ENCODE results near the gene IDI1.
"Not testable (repeated sequence)": the region's sequence is repeated elsewhere in the genome, so short reads cannot be mapped to it uniquely, and the experiment has no call there.

The IDI1 gene

GRCh38 chr10:1063232-1063865 lies 14.4 kb upstream of the IDI1 start:
- DNase-seq = no peak

- DNase-seq = no peak
Observed at GRCh38 chr10:1061930-1062774, 13.2 kb upstream of the IDI1 start.

- DNase-seq = no peak
Observed at GRCh38 chr10:1059902-1060301, 11.0 kb upstream of the IDI1 start.

GRCh38 chr10:1058017-1058416 lies 9.1 kb upstream of the IDI1 start:
- no peak for DNase-seq

- DNase-seq = peak; percentile 44
Observed at GRCh38 chr10:1057106-1057657, 8.3 kb upstream of the IDI1 start.

- peak; percentile 81 for DNase-seq
Observed at GRCh38 chr10:1056326-1057105, 7.6 kb upstream of the IDI1 start, which contains the start of gene WDR37. Gene WDR37, plus strand, starts transcription at chr10:1056385. Its CDS starts 15,771 bp downstream, at chr10:1072156.

GRCh38 chr10:1054684-1055083 lies 5.8 kb upstream of the IDI1 start:
- DNase-seq = no peak

- DNase-seq = no peak
Observed at GRCh38 chr10:1050554-1050953, 1.6 kb upstream of the IDI1 start.

GRCh38 chr10:1050145-1050544 lies 1.2 kb upstream of the IDI1 start:
- peak; percentile 81 for DNase-seq

GRCh38 chr10:1049425-1049958 lies 573 bp upstream of the IDI1 start:
- DNase-seq = no peak

- DNase-seq = no peak
Observed at GRCh38 chr10:1048349-1048731, 579 bp downstream of the IDI1 start.

- peak; percentile 54 for DNase-seq
Observed at GRCh38 chr10:1047937-1048336, 982 bp downstream of the IDI1 start.

GRCh38 chr10:1045415-1045814 lies 3.5 kb downstream of the IDI1 start:
- DNase-seq = no peak

- DNase-seq = no peak
Observed at GRCh38 chr10:1044964-1045363, 4.0 kb downstream of the IDI1 start.

GRCh38 chr10:1044146-1044545 lies 4.8 kb downstream of the IDI1 start:
- DNase-seq = no peak

- peak; percentile 37 for DNase-seq
Observed at GRCh38 chr10:1043532-1043995, 5.4 kb downstream of the IDI1 start.

- DNase-seq = no peak
Observed at GRCh38 chr10:1041514-1041913, 7.4 kb downstream of the IDI1 start.

- no peak for DNase-seq
Observed at GRCh38 chr10:1040133-1040532, 8.8 kb downstream of the IDI1 start.

GRCh38 chr10:1038769-1039168 lies 10.2 kb downstream of the IDI1 start:
- DNase-seq = not testable (repeated sequence)

- DNase-seq = no peak
Observed at GRCh38 chr10:1037098-1037497, 11.8 kb downstream of the IDI1 start.

- DNase-seq = no peak
Observed at GRCh38 chr10:1036341-1036791, 12.6 kb downstream of the IDI1 start.

GRCh38 chr10:1035201-1035600 lies 13.7 kb downstream of the IDI1 start:
- no peak for DNase-seq

GRCh38 chr10:1034758-1035157 lies 14.2 kb downstream of the IDI1 start:
- DNase-seq = no peak
